DND-41 (cell line): ENCODE results near the gene ADCY2.
A peak's percentile ranks its signal among the peaks of the same experiment; 100 is the strongest.

Source experiments
- ATAC-seq: fragments of 200-7000 bp; cut with Tn5 transposase; 3 replicates; pipeline ENCODE4 v1.9.1; 2021; ENCODE audit warnings: low read depth; ENCODE audit not compliant: insufficient read depth
- DNase-seq: peaks from one replicate; pipeline ENCODE4 v3.0.0-alpha.2; 2020
- H2AFZ ChIP-seq: 2 replicates; pipeline ENCODE4 v1.6.0; 2012; ENCODE audit warnings: low read depth, low read length
- H3K27ac ChIP-seq: 2 replicates; pipeline ENCODE4 v1.5.1; 2012; ENCODE audit warnings: low read length, inconsistent platforms
- H3K27me3 ChIP-seq: fragments of 200-600 bp; sonication (generic); 2 replicates; pipeline ENCODE4 v1.6.0; 2012; ENCODE audit warnings: low read length, mild to moderate bottlenecking, inconsistent platforms; ENCODE audit not compliant: insufficient read depth, poor library complexity
- H3K36me3 ChIP-seq: 2 replicates; pipeline ENCODE4 v1.5.1; 2012; ENCODE audit warnings: low read length, inconsistent platforms; ENCODE audit not compliant: insufficient read depth
- H3K4me1 ChIP-seq: 2 replicates; pipeline ENCODE4 v1.5.1; 2012; ENCODE audit warnings: mild to moderate bottlenecking, low read length; ENCODE audit not compliant: insufficient read depth
- H3K4me2 ChIP-seq: 2 replicates; pipeline ENCODE4 v1.6.0; 2012; ENCODE audit warnings: mild to moderate bottlenecking, moderate library complexity, low read length, inconsistent platforms; ENCODE audit not compliant: insufficient read depth
- H3K4me3 ChIP-seq, 2 experiments: fragments of 200-600 bp in 1 of 2; shearing (Covaris generic) in 1 of 2; 2 replicates each; pipeline ENCODE4 v1.5.1; 2012 to 2016; ENCODE audit warnings: inconsistent platforms in 2 of 2, low read length in 2 of 2, mild to moderate bottlenecking in 2 of 2, low read depth in 1 of 2, moderate library complexity in 1 of 2
- H3K79me2 ChIP-seq: 2 replicates; pipeline ENCODE4 v1.6.0; 2012; ENCODE audit warnings: low read length, inconsistent platforms; ENCODE audit not compliant: insufficient read depth
- H3K9ac ChIP-seq: 2 replicates; pipeline ENCODE4 v1.6.0; 2012; ENCODE audit warnings: low read depth, mild to moderate bottlenecking, inconsistent platforms, low read length, moderate library complexity
- H3K9me3 ChIP-seq: 2 replicates; pipeline ENCODE4 v1.5.1; 2012; ENCODE audit warnings: low read length, moderate library complexity, mild to moderate bottlenecking, inconsistent platforms; ENCODE audit not compliant: insufficient read depth, severe bottlenecking
- H4K20me1 ChIP-seq: 2 replicates; pipeline ENCODE4 v1.6.0; 2012; ENCODE audit warnings: low read length; ENCODE audit not compliant: insufficient read depth
- CTCF ChIP-seq: IDR thresholded peaks from 2 replicates; pipeline ENCODE4 v1.5.1; 2012; ENCODE audit warnings: borderline replicate concordance, low read length, moderate library complexity, mild to moderate bottlenecking; ENCODE audit not compliant: poor library complexity, severe bottlenecking; ENCODE audit errors: extremely low read depth
- EZH2 ChIP-seq: IDR thresholded peaks from 3 replicates; pipeline ENCODE4 v1.6.1; 2012; ENCODE audit warnings: borderline replicate concordance, low read depth, mild to moderate bottlenecking, moderate library complexity, low read length, inconsistent platforms; ENCODE audit not compliant: severe bottlenecking

The ADCY2 gene

GRCh38 chr5:7745882-7746610 lies 350.1 kb downstream of the ADCY2 start:
- Histone ChIP-seq H3K4me3 (no peak overlapping the region), H4K20me1 (no peaks in the 10 kb centered on the region), H3K79me2 (no peaks in the 10 kb centered on the region), H3K27me3 (no peaks in the 10 kb centered on the region), H3K9me3 (no peaks in the 10 kb centered on the region), H3K36me3 (no peaks in the 10 kb centered on the region), H2AFZ (no peak overlapping the region), H3K4me2 (no peak overlapping the region), H3K27ac (no peak overlapping the region), H3K4me1 (no peaks in the 10 kb centered on the region), H3K9ac (no peak overlapping the region)
- ATAC-seq (peak; percentile 63; the same call in 2 of the 3 replicates), DNase-seq (peak; percentile 57)
- peak; percentile 87 for TF ChIP-seq CTCF
- no peak for TF ChIP-seq EZH2

GRCh38 chr5:7747728-7748127 lies 351.8 kb downstream of the ADCY2 start:
- Histone ChIP-seq H3K4me1 (no peaks in the 10 kb centered on the region), H3K4me3 (no peak overlapping the region), H3K9me3 (no peaks in the 10 kb centered on the region), H4K20me1 (no peaks in the 10 kb centered on the region), H2AFZ (no peak overlapping the region), H3K27ac (no peak overlapping the region), H3K27me3 (no peaks in the 10 kb centered on the region), H3K9ac (no peak overlapping the region), H3K36me3 (no peaks in the 10 kb centered on the region), H3K4me2 (no peak overlapping the region), H3K79me2 (no peaks in the 10 kb centered on the region)
- no peak for ATAC-seq
- TF ChIP-seq EZH2 (no peak), CTCF (no peak)
- DNase-seq: no peak

GRCh38 chr5:7749626-7750025 lies 353.7 kb downstream of the ADCY2 start:
- Histone ChIP-seq H3K4me2 (no peak overlapping the region), H3K27me3 (no peaks in the 10 kb centered on the region), H3K4me1 (no peaks in the 10 kb centered on the region), H3K4me3 (no peak overlapping the region), H3K9me3 (no peaks in the 10 kb centered on the region), H3K9ac (no peak overlapping the region), H4K20me1 (no peaks in the 10 kb centered on the region), H3K27ac (no peak overlapping the region), H3K36me3 (no peaks in the 10 kb centered on the region), H2AFZ (no peak overlapping the region), H3K79me2 (no peaks in the 10 kb centered on the region)
- ATAC-seq (no peak), DNase-seq (no peak)
- TF ChIP-seq EZH2 (no peak), CTCF (no peak)

- ATAC-seq (no peak), DNase-seq (no peak)
- no peak overlapping the region for H3K4me3 ChIP-seq
- H3K9ac ChIP-seq: no peak overlapping the region
- H3K4me1 ChIP-seq: no peaks in the 10 kb centered on the region
- H3K36me3 ChIP-seq: no peaks in the 10 kb centered on the region
- no peaks in the 10 kb centered on the region for H3K79me2 ChIP-seq
- no peaks in the 10 kb centered on the region for H4K20me1 ChIP-seq
- no peak overlapping the region for H3K27ac ChIP-seq
- H3K27me3 ChIP-seq: peaks cover 3% of the 10 kb centered on the region
- no peak overlapping the region for H2AFZ ChIP-seq
- no peaks in the 10 kb centered on the region for H3K9me3 ChIP-seq
- H3K4me2 ChIP-seq: no peak overlapping the region
- TF ChIP-seq CTCF (no peak), EZH2 (no peak)
These were observed 355.9 kb downstream of the ADCY2 start for GRCh38 chr5:7751874-7752273.
